ENCODE results near the gene COL6A2. TPM values are rescaled to one million over a fixed set of nuclear protein-coding genes. Genes with fewer than 3 reads are reported as not detected.
"Not testable (repeated sequence)": the region's sequence is repeated elsewhere in the genome, so short reads cannot be mapped to it uniquely, and the experiment has no call there.

Gene COL6A2
- total RNA-seq, 1 experiment from 2014 or later: 15.0 TPM

GRCh38 chr21:46059195-46059594, 38.7 kb upstream of the COL6A2 start:
- Histone ChIP-seq H3K27ac (ENCODE audit: low read depth, low read length, poor library complexity, severe bottlenecking) (no peak overlapping the region), H3K27me3 (replicated peaks; ENCODE audit: insufficient read depth, low read depth, low read length, poor library complexity) (no peaks in the 10 kb centered on the region), H3K9me3 (ENCODE audit: low read depth, low read length, poor library complexity, severe bottlenecking) (peaks cover 5% of the 10 kb centered on the region), H3K36me3 (ENCODE audit: insufficient read depth, low read length, poor library complexity, severe bottlenecking) (no peaks in the 10 kb centered on the region), H3K4me1 (ENCODE audit: insufficient read depth, low read length, poor library complexity, severe bottlenecking) (no peaks in the 10 kb centered on the region), H3K4me3 (ENCODE audit: low read depth, low read length, poor library complexity, severe bottlenecking) (no peak overlapping the region)
- intact Hi-C loops (cut with micrococcal nuclease; ENCODE audit: unreplicated experiment): no loop called here
- no peak for TF ChIP-seq EZH2 (IDR thresholded peaks at IDR 0.05; ENCODE audit: borderline replicate concordance, low read depth, low read length, poor library complexity, severe bottlenecking)
- TF ChIP-seq, protein P1, sequence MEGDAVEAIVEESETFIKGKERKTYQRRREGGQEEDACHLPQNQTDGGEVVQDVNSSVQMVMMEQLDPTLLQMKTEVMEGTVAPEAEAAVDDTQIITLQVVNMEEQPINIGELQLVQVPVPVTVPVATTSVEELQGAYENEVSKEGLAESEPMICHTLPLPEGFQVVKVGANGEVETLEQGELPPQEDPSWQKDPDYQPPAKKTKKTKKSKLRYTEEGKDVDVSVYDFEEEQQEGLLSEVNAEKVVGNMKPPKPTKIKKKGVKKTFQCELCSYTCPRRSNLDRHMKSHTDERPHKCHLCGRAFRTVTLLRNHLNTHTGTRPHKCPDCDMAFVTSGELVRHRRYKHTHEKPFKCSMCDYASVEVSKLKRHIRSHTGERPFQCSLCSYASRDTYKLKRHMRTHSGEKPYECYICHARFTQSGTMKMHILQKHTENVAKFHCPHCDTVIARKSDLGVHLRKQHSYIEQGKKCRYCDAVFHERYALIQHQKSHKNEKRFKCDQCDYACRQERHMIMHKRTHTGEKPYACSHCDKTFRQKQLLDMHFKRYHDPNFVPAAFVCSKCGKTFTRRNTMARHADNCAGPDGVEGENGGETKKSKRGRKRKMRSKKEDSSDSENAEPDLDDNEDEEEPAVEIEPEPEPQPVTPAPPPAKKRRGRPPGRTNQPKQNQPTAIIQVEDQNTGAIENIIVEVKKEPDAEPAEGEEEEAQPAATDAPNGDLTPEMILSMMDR (conservative IDR thresholded peaks at IDR 0.05; ENCODE audit: low read depth, low read length): no peak
- no TSS peak for BruUV-seq (replicated peaks)
- ChIA-PET POLR2A (ENCODE audit: low non-redundant PET) (no interaction called here), CTCF (no interaction called here)
- DNase-seq (ENCODE audit: low spot score): no peak

DNA sequence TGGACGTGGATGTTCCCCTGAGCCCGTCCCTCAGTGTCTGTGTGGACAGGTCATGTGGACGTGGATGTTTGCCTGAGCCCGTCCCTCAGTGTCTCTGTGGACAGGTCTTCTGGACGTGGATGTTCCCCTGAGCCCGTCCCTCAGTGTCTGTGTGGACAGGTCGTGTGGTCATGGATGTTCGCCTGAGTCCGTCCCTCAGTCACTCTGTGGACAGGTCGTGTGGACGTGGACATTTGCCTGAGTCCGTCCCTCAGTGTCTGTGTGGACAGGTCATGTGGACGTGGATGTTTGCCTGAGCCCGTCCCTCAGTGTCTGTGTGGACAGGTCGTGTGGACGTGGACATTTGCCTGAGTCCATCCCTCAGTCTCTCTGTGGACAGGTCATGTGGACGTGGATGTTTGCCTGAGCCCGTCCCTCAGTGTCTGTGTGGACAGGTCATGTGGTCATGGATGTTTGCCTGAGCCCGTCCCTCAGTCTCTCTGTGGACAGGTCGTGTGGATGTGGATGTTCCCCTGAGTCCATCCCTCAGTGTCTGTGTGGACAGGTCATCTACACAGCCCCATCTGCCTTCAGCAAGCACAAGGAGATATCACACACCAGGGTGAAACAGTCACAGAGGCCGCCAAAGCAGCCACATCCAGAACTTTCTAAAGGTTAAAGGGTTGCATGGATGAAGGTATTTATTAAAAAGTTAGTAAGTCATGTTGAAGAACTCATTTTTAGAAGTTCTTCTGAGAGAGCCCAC, 38.0 kb upstream of the COL6A2 start:
- CTCF ChIA-PET; DNase-seq (ENCODE audit: low spot score); H3K9me3 ChIP-seq (ENCODE audit: low read depth, low read length, poor library complexity, severe bottlenecking); intact Hi-C loops (cut with micrococcal nuclease; ENCODE audit: unreplicated experiment); H3K36me3 ChIP-seq (ENCODE audit: insufficient read depth, low read length, poor library complexity, severe bottlenecking); BruUV-seq (replicated peaks); H3K4me3 ChIP-seq (ENCODE audit: low read depth, low read length, poor library complexity, severe bottlenecking); H3K4me1 ChIP-seq (ENCODE audit: insufficient read depth, low read length, poor library complexity, severe bottlenecking); H3K27ac ChIP-seq (ENCODE audit: low read depth, low read length, poor library complexity, severe bottlenecking); POLR2A ChIA-PET (ENCODE audit: low non-redundant PET); H3K27me3 ChIP-seq (replicated peaks; ENCODE audit: insufficient read depth, low read depth, low read length, poor library complexity): not testable (repeated sequence)

DNA sequence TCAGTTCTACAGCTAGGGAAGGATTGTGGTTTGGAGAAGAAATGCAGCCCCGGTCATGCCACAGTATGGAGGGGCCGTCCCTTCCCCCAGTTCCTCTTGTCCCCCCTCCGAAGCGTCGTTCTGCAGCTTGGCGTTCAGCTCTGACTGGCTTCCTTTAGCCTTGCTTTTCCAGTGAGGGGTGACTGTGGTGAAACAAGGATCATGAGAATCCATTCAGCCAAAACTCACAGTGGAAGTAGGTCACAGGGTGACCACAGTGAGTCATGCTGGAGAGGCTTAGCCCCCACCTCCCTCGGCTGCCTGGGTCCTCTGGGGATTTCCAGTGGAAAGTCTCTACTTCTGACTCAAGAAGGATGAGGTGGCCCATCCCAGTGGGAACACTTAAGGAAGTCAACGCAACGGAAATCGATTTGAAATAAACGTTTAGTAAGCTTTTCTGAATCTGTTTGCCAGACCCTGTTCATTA, 37.3 kb upstream of the COL6A2 start:
- H3K9me3 ChIP-seq (ENCODE audit: low read depth, low read length, poor library complexity, severe bottlenecking): peaks cover 5% of the 10 kb centered on the region
- no peaks in the 10 kb centered on the region for H3K36me3 ChIP-seq (ENCODE audit: insufficient read depth, low read length, poor library complexity, severe bottlenecking)
- DNase-seq (ENCODE audit: low spot score): peak; percentile 40
- no peaks in the 10 kb centered on the region for H3K4me1 ChIP-seq (ENCODE audit: insufficient read depth, low read length, poor library complexity, severe bottlenecking)
- ChIA-PET POLR2A (ENCODE audit: low non-redundant PET) (no interaction called here), CTCF (no interaction called here)
- H3K4me3 ChIP-seq (ENCODE audit: low read depth, low read length, poor library complexity, severe bottlenecking): no peak overlapping the region
- intact Hi-C loops (cut with micrococcal nuclease; ENCODE audit: unreplicated experiment): no loop called here
- TF ChIP-seq, protein P1 (conservative IDR thresholded peaks at IDR 0.05; ENCODE audit: low read depth, low read length): no peak
- TF ChIP-seq EZH2 (IDR thresholded peaks at IDR 0.05; ENCODE audit: borderline replicate concordance, low read depth, low read length, poor library complexity, severe bottlenecking): no peak
- no peaks in the 10 kb centered on the region for H3K27me3 ChIP-seq (replicated peaks; ENCODE audit: insufficient read depth, low read depth, low read length, poor library complexity)
- no TSS peak for BruUV-seq (replicated peaks)
- no peak overlapping the region for H3K27ac ChIP-seq (ENCODE audit: low read depth, low read length, poor library complexity, severe bottlenecking)

DNA sequence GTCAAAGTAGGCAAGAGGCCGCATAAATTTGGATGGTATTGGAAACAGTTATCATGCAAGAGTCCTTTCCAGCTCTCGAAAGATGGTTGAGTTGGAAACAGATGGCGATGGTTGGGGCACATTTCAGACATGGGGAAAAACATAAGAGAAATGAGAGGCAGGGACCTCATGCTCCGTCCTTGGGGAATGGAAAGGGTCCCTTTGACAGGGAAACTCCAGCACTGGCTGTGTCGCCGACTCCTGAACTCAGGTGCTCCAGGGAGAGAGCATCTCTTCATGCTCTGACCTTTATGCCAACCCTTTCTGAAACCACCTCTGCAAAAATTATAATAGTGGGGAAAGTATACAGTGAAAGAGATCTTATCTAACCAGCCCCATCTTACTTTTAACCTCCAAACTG, 36.8 kb upstream of the COL6A2 start:
- Histone ChIP-seq H3K4me3 (ENCODE audit: low read depth, low read length, poor library complexity, severe bottlenecking) (no peak overlapping the region), H3K9me3 (ENCODE audit: low read depth, low read length, poor library complexity, severe bottlenecking) (peaks cover 5% of the 10 kb centered on the region), H3K4me1 (ENCODE audit: insufficient read depth, low read length, poor library complexity, severe bottlenecking) (no peaks in the 10 kb centered on the region), H3K36me3 (ENCODE audit: insufficient read depth, low read length, poor library complexity, severe bottlenecking) (no peaks in the 10 kb centered on the region), H3K27ac (ENCODE audit: low read depth, low read length, poor library complexity, severe bottlenecking) (no peak overlapping the region), H3K27me3 (replicated peaks; ENCODE audit: insufficient read depth, low read depth, low read length, poor library complexity) (no peaks in the 10 kb centered on the region)
- TF ChIP-seq, protein P1 (conservative IDR thresholded peaks at IDR 0.05; ENCODE audit: low read depth, low read length): no peak
- no peak for TF ChIP-seq EZH2 (IDR thresholded peaks at IDR 0.05; ENCODE audit: borderline replicate concordance, low read depth, low read length, poor library complexity, severe bottlenecking)
- intact Hi-C loops (cut with micrococcal nuclease; ENCODE audit: unreplicated experiment): no loop called here
- no TSS peak for BruUV-seq (replicated peaks)
- no peak for DNase-seq (ENCODE audit: low spot score)
- ChIA-PET CTCF (no interaction called here), POLR2A (ENCODE audit: low non-redundant PET) (no interaction called here)
